Neural crest cell (in vitro differentiated cells): ENCODE results near the gene TRIO. TPM values are rescaled to one million over a fixed set of nuclear protein-coding genes. Genes with fewer than 3 reads are reported as not detected.

Experiments used
- DNase-seq: peaks from one replicate; pipeline ENCODE4 v3.0.0; 2021; ENCODE audit warnings: low read depth, mixed read lengths, low spot score
- H3K27ac Mint-ChIP-seq: one replicate; pipeline ENCODE4 v1.8.0; 2021; ENCODE audit warnings: mild to moderate bottlenecking, mixed read lengths; ENCODE audit not compliant: unreplicated experiment
- H3K27me3 Mint-ChIP-seq: 2 replicates; pipeline ENCODE4 v1.8.0; 2021; ENCODE audit warnings: low read depth, mild to moderate bottlenecking, mixed read lengths
- H3K36me3 Mint-ChIP-seq: 2 replicates; pipeline ENCODE4 v1.8.0; 2021; ENCODE audit warnings: low read depth, mild to moderate bottlenecking, mixed read lengths
- H3K4me1 Mint-ChIP-seq: 2 replicates; pipeline ENCODE4 v1.8.0; 2021; ENCODE audit warnings: mixed read lengths
- H3K4me3 Mint-ChIP-seq: one replicate; pipeline ENCODE4 v1.8.0; 2021; ENCODE audit warnings: mild to moderate bottlenecking, mixed read lengths
- H3K9me3 Mint-ChIP-seq: 2 replicates; pipeline ENCODE4 v1.8.0; 2021; ENCODE audit warnings: mixed read lengths
- CTCF ChIP-seq: fragments of 200-600 bp; sonication (generic); conservative IDR thresholded peaks from 2 replicates; pipeline ENCODE4 v1.5.0; 2021; ENCODE audit warnings: antibody characterized with exemption, mild to moderate bottlenecking
- total RNA-seq: library from RNA; stranded (reverse); gene quantifications from 2 replicates; pipeline ENCODE4 v1.2.1, GENCODE V29; 2021

The TRIO gene
- total RNA-seq, 1 donor from 2014 or later, result 134 TPM

GRCh38 chr5:14503017-14503680, 360.0 kb downstream of the TRIO start:
- no peak overlapping the region for H3K4me3 Mint-ChIP-seq
- H3K36me3 Mint-ChIP-seq, result peaks cover 8% of the 10 kb centered on the region
- no peaks in the 10 kb centered on the region for H3K4me1 Mint-ChIP-seq
- H3K9me3 Mint-ChIP-seq, result no peaks in the 10 kb centered on the region
- DNase-seq, result no peak
- H3K27me3 Mint-ChIP-seq, result no peaks in the 10 kb centered on the region
- no peak for TF ChIP-seq CTCF
- peak overlapping the region; percentile 35 for H3K27ac Mint-ChIP-seq

DNA sequence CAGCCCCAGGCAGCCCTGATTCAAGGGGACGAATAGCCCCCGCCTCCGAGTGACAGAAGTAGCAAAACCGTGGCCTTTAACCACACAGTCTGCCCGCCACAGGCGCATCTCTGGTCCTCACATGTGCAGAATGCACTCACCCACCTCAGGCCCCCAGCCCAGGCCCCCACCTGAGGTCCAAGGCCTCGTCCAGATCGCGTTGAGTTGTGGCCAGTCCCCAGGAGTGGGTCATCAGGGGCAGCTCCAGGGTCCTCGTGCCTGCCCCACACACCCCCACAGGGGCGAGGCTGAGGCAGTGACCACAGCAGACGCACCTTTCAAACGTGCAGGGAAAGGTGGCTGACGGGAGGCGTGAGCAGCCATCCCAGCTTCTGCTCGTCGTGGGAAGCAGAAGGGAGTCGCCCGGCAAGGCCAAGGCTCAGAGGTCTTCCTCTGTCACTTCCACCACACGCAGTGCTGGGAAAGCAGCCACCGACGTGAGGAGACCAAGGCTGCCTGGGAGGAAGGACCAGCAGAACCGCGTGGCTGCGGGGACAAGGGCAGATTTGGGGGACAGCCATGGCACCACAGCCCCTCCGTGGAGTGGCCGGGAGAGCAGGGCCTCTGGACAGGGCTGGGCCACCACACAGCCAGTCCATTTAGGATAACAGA, 360.7 kb downstream of the TRIO start:
- Mint-ChIP-seq H3K36me3 (peaks cover 3% of the 10 kb centered on the region), H3K4me1 (no peaks in the 10 kb centered on the region), H3K27me3 (no peaks in the 10 kb centered on the region), H3K4me3 (no peak overlapping the region), H3K27ac (peak overlapping the region; percentile 57), H3K9me3 (no peaks in the 10 kb centered on the region)
- no peak for TF ChIP-seq CTCF
- DNase-seq, result no peak

- no peaks in the 10 kb centered on the region for H3K4me1 Mint-ChIP-seq
- no peak overlapping the region for H3K4me3 Mint-ChIP-seq
- no peaks in the 10 kb centered on the region for H3K9me3 Mint-ChIP-seq
- H3K36me3 Mint-ChIP-seq, result peaks cover 3% of the 10 kb centered on the region
- TF ChIP-seq CTCF, result no peak
- no peak for DNase-seq
- peak overlapping the region; percentile 17 for H3K27ac Mint-ChIP-seq
- no peaks in the 10 kb centered on the region for H3K27me3 Mint-ChIP-seq
Measured at GRCh38 chr5:14504332-14504727, 361.2 kb downstream of the TRIO start.

DNA sequence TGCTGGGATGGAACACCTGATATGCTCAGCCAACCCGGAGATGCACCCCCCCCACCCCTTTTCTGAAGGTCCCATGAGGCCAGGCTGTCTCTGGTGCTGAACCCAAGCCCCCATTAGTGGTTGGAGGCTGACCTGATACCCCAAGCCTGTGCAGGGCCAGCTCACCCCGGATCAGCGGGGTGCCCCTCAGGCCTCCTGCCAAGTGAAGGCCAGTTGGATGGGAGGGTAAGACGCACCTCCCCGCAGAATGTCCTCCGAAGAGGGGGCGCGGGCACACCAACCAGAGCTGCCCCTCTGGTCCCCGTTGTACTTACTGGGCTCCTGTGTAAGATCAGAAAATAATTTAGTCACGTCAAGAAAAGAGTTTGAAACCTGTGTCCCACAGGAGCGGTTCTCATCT, 361.7 kb downstream of the TRIO start:
- H3K27ac Mint-ChIP-seq, result no peak overlapping the region
- H3K36me3 Mint-ChIP-seq, result peaks cover 3% of the 10 kb centered on the region
- no peak for TF ChIP-seq CTCF
- H3K9me3 Mint-ChIP-seq, result no peaks in the 10 kb centered on the region
- no peaks in the 10 kb centered on the region for H3K4me1 Mint-ChIP-seq
- no peak overlapping the region for H3K4me3 Mint-ChIP-seq
- H3K27me3 Mint-ChIP-seq, result no peaks in the 10 kb centered on the region
- no peak for DNase-seq

DNA sequence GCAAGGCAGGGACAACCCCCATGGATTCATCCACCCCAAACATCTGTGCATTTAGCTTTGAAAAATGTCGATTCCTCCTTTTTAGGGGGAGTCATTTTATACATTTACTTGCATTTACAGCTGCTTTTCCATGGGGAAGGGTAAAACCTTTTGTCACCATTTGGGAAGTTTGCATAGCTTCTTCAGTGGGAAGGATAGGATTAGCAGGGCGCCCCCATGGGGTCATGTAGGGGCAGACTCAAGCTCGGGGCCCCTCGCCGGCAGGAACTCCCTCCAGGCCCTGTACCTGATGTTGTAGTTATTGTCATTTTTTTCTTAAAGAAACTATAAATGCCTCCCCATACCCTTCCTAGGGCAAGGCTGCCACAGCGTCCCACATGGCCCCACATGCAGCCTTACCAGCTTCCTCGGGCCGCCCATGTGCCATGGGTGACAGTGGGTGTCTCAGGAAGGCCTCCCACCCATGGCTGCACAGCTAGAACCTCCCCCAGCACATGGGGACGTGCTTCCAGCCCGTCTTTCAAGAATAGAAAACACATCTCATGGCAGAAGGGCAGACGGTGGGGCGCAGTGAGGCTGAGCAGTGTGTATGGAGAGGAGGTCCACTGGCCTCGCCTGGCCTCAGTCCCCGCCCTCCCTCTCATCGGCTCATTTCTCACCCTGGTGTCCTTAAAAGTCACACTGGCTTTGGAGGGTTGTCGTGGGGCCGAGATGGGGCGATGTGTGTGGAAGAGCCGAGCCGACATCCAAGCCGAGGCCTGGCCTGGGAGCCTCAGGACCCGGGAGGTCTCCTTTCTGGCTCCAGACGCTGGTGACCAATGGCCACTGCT, 362.4 kb downstream of the TRIO start:
- H3K36me3 Mint-ChIP-seq, result peaks cover 6% of the 10 kb centered on the region
- TF ChIP-seq CTCF, result no peak
- no peaks in the 10 kb centered on the region for H3K4me1 Mint-ChIP-seq
- no peak overlapping the region for H3K4me3 Mint-ChIP-seq
- no peaks in the 10 kb centered on the region for H3K9me3 Mint-ChIP-seq
- no peak for DNase-seq
- no peak overlapping the region for H3K27ac Mint-ChIP-seq
- H3K27me3 Mint-ChIP-seq, result no peaks in the 10 kb centered on the region
